Activated T-cell treated with anti-CD3 and anti-CD28 coated beads, Interleukin-2, amount 50 U/mL, for 72 hours (primary cell): ENCODE data around the gene RNASEH2B. TPM values are rescaled to one million over a fixed set of nuclear protein-coding genes. Genes with fewer than 3 reads are reported as not detected.

Experiments
- total RNA-seq, 2 donors: library from RNA; stranded (reverse); gene quantifications; one replicate each; pipeline ENCODE4 v1.2.3, GENCODE V29; 2022

Gene RNASEH2B
- total RNA-seq, 2 donors from 2014 or later, result 63.7 to 86.5 TPM

Other genes starting within 250 kb of the RNASEH2B start
- gene DLEU7, start 66.1 kb upstream of the RNASEH2B start, total RNA-seq, result not detected
- gene C13orf42, start 201.5 kb downstream of the RNASEH2B start, total RNA-seq, result not detected